Spleen (tissue), 11 donors: ENCODE measurements around the gene IL6R. TPM values are rescaled to one million over a fixed set of nuclear protein-coding genes. Genes with fewer than 3 reads are reported as not detected.

ENCODE experiments used
- DNase-seq: peaks from one replicate; pipeline ENCODE4 v3.0.0-alpha.2; 2020
- H3K27ac ChIP-seq, 8 donors: fragments of 200-600 bp; sonication (generic) in 7 of 8; 1 replicate in 4 of 8; 2 replicates in 4 of 8; pipeline versions ENCODE4 v1.5.0 to v1.8.0; 2016 to 2021; ENCODE audit warnings: inconsistent platforms in 4 of 8, mild to moderate bottlenecking in 4 of 8, moderate library complexity in 1 of 8
- H3K27me3 ChIP-seq, 7 donors: fragments of 200-600 bp; sonication (generic) in 6 of 7; replicated peaks in 1 of 7; 1 replicate in 4 of 7; 2 replicates in 3 of 7; pipeline versions ENCODE4 v1.5.0 to v1.8.0; 2016 to 2021; ENCODE audit warnings: inconsistent platforms in 3 of 7, mild to moderate bottlenecking in 1 of 7
- H3K36me3 ChIP-seq, 6 donors: fragments of 200-600 bp; sonication (generic) in 5 of 6; 1 replicate in 4 of 6; 2 replicates in 2 of 6; pipeline versions ENCODE4 v1.5.0 to v1.8.0; 2016 to 2021; ENCODE audit warnings: inconsistent platforms in 2 of 6
- H3K4me1 ChIP-seq, 6 donors: fragments of 200-600 bp; sonication (generic) in 5 of 6; 1 replicate in 3 of 6; 2 replicates in 3 of 6; pipeline versions ENCODE4 v1.5.0 to v1.8.0; 2016 to 2021; ENCODE audit warnings: inconsistent platforms in 3 of 6
- H3K4me3 ChIP-seq, 8 donors: fragments of 200-600 bp; sonication (generic) in 7 of 8; 1 replicate in 4 of 8; 2 replicates in 4 of 8; pipeline versions ENCODE4 v1.5.0 to v1.8.0; 2016 to 2021; ENCODE audit warnings: inconsistent platforms in 4 of 8, mild to moderate bottlenecking in 4 of 8, moderate library complexity in 2 of 8
- H3K9me3 ChIP-seq, 8 donors: fragments of 200-600 bp; sonication (generic) in 7 of 8; 1 replicate in 4 of 8; 2 replicates in 4 of 8; pipeline versions ENCODE4 v1.5.0 to v1.8.0; 2016 to 2021; ENCODE audit warnings: inconsistent platforms in 4 of 8
- CTCF ChIP-seq, 11 experiments: fragments of 200-600 bp in 7 of 11; fragments of 450-650 bp in 4 of 11; sonication (generic) in 4 of 11; IDR thresholded peaks in 8 of 11; conservative IDR thresholded peaks in 3 of 11; 1 replicate in 7 of 11; 2 replicates in 4 of 11; pipeline versions ENCODE4 v1.4.0 to v1.8.0; 2016 to 2021; ENCODE audit warnings: antibody characterized with exemption in 11 of 11, inconsistent platforms in 4 of 11, mild to moderate bottlenecking in 1 of 11
- POLR2A ChIP-seq, 3 donors: fragments of 450-650 bp; IDR thresholded peaks; one replicate each; pipeline ENCODE4 v1.5.1; 2017; ENCODE audit warnings: antibody characterized with exemption in 3 of 3, mild to moderate bottlenecking in 1 of 3
- POLR2AphosphoS5 ChIP-seq, 3 donors: sonication (generic); formaldehyde crosslinking; IDR thresholded peaks; one replicate each; pipeline ENCODE4 v1.5.1; 2017; ENCODE audit warnings: antibody characterized with exemption in 3 of 3
- whole genome bisulfite sequencing, 5 donors: extraction: QIAGEN DNeasy Blood & Tissue Kit in 3 of 5; methylation state at CpG; one replicate each; pipeline versions ENCODE4 v1.1.5 to v1.1.7; 2013 to 2018; 5-methylcytosine and 5-hydroxymethylcytosine counted together
- intact Hi-C: fragments of 100-400 bp; cut with DNase I; formaldehyde crosslinking; loops from one replicate; pipeline ENCODE4 v1.15.0; 2023; ENCODE audit warnings: low total_unique reads
- polyA plus RNA-seq, 3 donors: library from polyadenylated mRNA; stranded (reverse); fragments of 200-250 nt; gene quantifications; one replicate each; pipeline ENCODE4 v1.2.1, GENCODE V29; 2013
- total RNA-seq, 7 donors: library from RNA; depleted of rRNA in 3 of 7; stranded (reverse); fragments of >200 nt in 3 of 7; fragmentation: NEBNext Ultra II Directional in 4 of 7; extraction: Animal tissue kit (Norgen Biotek cat#: 25700) in 4 of 7; gene quantifications; one replicate each; pipeline versions ENCODE4 v1.1.0 to v1.2.1, GENCODE V29; 2016 to 2021
- donor health status: healthy with polysubstance abuse.
- donor health status: DM: no; HTN: no; CAD: no; lungs with moderate emphysema.
- donor health status: DM: no; HTN: no; CAD: no.
- donor health status: Bipolar disorder and iron deficiency.
- donor health status: healthy.
- donor health status: DM: no; HTN: no; CAD: no.
- donor health status: DM: yes; HTN: yes; CAD: no.

Gene IL6R
- total and polyA plus RNA-seq, 10 donors, result 2.8 to 74.5 (median 47.8) TPM

GRCh38 chr1:154423988-154424326, 18.8 kb downstream of the IL6R start:
- H3K27me3 ChIP-seq, result no peaks in the 10 kb centered on the region
- 76 to 92% (median 78%) methylated on average over 6 to 7 of the region's 7 CpGs for WGBS, 5 donors
- no peak for TF ChIP-seq CTCF (IDR thresholded peaks at IDR 0.05 in 8 of 11, conservative IDR thresholded peaks at IDR 0.05 in 3 of 11)
- no peak for TF ChIP-seq POLR2A (IDR thresholded peaks at IDR 0.05)
- no peak for TF ChIP-seq POLR2AphosphoS5 (IDR thresholded peaks at IDR 0.05)
- intact Hi-C loops, result no loop called here
- DNase-seq, result peak; percentile 57
- peaks cover 21 to 80% (median 48%) of the 10 kb centered on the region in 6 donors for H3K4me1 ChIP-seq
- H3K9me3 ChIP-seq, result no peaks in the 10 kb centered on the region
- no peak overlapping the region for H3K4me3 ChIP-seq
- H3K27ac ChIP-seq, result peak overlapping the region in 6 of 8 donors; percentile 28 to 92 (median 50)
- H3K36me3 ChIP-seq, result peaks cover 0 to 17% (median under 1%) of the 10 kb centered on the region in 6 donors

GRCh38 chr1:154425172-154425571, 20.0 kb downstream of the IL6R start:
- intact Hi-C loops, result no loop called here
- DNase-seq, result no peak
- Histone ChIP-seq H3K27ac (no peak overlapping the region), H3K27me3 (no peaks in the 10 kb centered on the region), H3K9me3 (no peaks in the 10 kb centered on the region), H3K36me3 (peaks cover 0 to 29% (median 9%) of the 10 kb centered on the region in 6 donors), H3K4me1 (peaks cover 9 to 71% (median 36%) of the 10 kb centered on the region in 6 donors), H3K4me3 (no peak overlapping the region)
- WGBS, 5 donors, result 74 to 93% (median 83%) methylated on average over 6 of the region's 6 CpGs
- TF ChIP-seq CTCF (IDR thresholded peaks at IDR 0.05 in 8 of 11, conservative IDR thresholded peaks at IDR 0.05 in 3 of 11) (no peak), POLR2A (IDR thresholded peaks at IDR 0.05) (no peak), POLR2AphosphoS5 (IDR thresholded peaks at IDR 0.05) (no peak)

GRCh38 chr1:154427173-154428139, 22.3 kb downstream of the IL6R start:
- H3K27ac ChIP-seq, result peak overlapping the region in 1 of 8 donors; percentile 3
- no peak overlapping the region for H3K4me3 ChIP-seq
- no peaks in the 10 kb centered on the region for H3K9me3 ChIP-seq
- no peak for DNase-seq
- TF ChIP-seq CTCF (IDR thresholded peaks at IDR 0.05 in 8 of 11, conservative IDR thresholded peaks at IDR 0.05 in 3 of 11), result no peak
- TF ChIP-seq POLR2AphosphoS5 (IDR thresholded peaks at IDR 0.05), result no peak
- TF ChIP-seq POLR2A (IDR thresholded peaks at IDR 0.05), result no peak
- H3K36me3 ChIP-seq, result peaks cover 0 to 39% (median 11%) of the 10 kb centered on the region in 6 donors
- no peaks in the 10 kb centered on the region for H3K27me3 ChIP-seq
- intact Hi-C loops, result no loop called here
- WGBS, 5 donors, result 81 to 93% (median 84%) methylated on average over 8 of the region's 8 CpGs
- peaks cover 0 to 71% (median 32%) of the 10 kb centered on the region in 6 donors for H3K4me1 ChIP-seq

- peaks cover 0 to 54% (median 11%) of the 10 kb centered on the region in 6 donors for H3K36me3 ChIP-seq
- H3K27me3 ChIP-seq, result no peaks in the 10 kb centered on the region
- no peaks in the 10 kb centered on the region for H3K9me3 ChIP-seq
- no peak overlapping the region for H3K27ac ChIP-seq
- no peak for DNase-seq
- no peak overlapping the region for H3K4me3 ChIP-seq
- peaks cover 0 to 71% (median 26%) of the 10 kb centered on the region in 6 donors for H3K4me1 ChIP-seq
- 89 to 97% (median 91%) methylated on average over 10 to 15 of the region's 15 CpGs for WGBS, 5 donors
- intact Hi-C loops, result no loop called here
- TF ChIP-seq POLR2A (IDR thresholded peaks at IDR 0.05), result no peak
- TF ChIP-seq POLR2AphosphoS5 (IDR thresholded peaks at IDR 0.05), result peak in 1 of 3 donors; percentile 18
Measured at GRCh38 chr1:154429118-154429517, 24.0 kb downstream of the IL6R start.
